Activated CD8-positive, alpha-beta memory T cell treated with anti-CD3 and anti-CD28 coated beads, Interleukin-2, amount 50 U/mL, for 24 hours (primary cell): ENCODE measurements around the gene NUP133.
"Not testable (repeated sequence)": the region's sequence is repeated elsewhere in the genome, so short reads cannot be mapped to it uniquely, and the experiment has no call there.

Experiments
- DNase-seq: peaks from one replicate; pipeline ENCODE4 v3.0.0-alpha.2; 2020; ENCODE audit errors: extremely low read depth

NUP133 gene

DNA sequence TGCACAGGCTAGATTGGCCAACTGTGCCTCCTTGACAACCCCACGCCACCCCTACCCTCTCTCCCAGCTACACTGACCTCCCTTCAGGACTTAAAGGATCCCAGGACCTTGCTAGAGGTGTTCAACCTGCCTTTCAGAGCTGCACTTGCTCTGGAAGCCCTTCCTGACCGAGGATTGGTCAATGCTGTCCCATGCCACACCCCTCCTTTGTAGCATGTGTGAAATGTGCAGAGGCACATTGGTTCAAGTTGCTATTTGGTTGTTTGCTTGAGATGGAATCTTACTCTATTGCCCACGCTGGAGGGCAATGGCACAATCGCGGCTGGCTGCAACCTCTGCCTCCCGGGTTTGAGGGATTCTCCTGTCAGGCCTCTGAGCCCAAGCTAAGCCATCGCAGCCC is 96.1 kb downstream of the NUP133 start:
- no peak for DNase-seq

DNA sequence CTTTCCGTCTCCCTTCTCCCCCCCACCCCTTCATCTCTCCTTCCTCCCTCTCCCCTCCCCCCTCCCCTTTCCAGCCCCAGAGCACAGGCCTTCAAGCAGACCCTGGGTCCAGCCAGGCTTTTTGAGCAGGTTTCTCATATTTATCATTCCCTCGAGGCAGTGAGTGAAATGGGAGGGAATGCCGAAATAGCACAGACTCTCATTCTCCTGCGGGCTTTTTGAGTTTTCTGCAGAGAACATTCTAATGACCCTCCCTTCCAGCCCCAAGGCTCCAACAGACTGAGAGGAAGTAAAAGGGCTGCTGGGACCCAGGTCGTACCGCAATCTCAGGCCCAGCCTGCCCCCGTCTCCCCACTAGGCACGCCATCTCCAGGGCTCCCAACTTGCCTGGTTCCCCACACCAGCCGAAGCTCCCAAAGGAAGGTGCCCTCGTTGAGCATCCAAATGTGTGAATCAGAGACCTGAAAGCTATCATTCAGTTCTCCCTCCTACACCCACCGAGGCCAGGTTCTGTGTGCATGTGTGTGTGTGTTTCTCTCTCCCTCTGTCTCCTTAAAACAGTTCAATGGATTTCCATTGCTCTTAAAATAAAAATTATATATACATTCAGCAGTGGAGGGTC is 96.6 kb downstream of the NUP133 start:
- no peak for DNase-seq

DNA sequence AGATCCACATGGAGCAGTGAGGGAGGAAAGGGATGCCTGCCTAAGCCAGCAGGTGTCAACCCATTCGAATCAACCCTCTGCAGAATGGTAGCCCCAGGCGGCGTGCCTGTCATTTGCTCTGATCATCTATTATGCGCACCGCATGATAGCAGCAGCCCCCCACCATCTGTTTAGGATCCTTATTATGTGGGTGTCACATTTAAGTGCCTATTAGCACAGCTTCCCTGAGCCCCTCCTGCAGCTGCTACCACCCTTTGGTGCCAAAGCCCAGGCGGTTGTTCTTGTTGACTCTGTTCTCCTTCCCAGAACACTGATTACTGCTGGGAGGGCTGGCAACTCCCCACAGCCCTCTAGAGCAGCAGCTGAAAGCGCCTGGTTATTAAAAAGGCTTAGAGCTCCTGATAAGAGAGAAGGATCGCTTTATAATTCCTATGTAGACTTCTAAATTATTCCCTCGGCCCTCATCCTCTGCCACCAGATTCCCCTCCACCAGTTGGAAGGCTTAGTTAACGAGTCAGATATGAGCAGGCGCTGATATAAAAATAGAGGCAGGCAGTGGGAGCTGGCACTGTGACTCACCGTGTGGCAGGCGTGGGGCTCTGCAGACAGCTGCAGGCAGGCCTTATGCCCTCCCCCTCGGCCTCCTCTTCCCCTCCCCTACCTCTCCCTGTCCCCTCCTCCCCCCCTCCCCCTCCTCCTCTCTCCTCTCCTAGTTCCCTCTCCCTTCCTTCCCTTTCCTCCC is 97.3 kb downstream of the NUP133 start:
- no peak for DNase-seq

DNA sequence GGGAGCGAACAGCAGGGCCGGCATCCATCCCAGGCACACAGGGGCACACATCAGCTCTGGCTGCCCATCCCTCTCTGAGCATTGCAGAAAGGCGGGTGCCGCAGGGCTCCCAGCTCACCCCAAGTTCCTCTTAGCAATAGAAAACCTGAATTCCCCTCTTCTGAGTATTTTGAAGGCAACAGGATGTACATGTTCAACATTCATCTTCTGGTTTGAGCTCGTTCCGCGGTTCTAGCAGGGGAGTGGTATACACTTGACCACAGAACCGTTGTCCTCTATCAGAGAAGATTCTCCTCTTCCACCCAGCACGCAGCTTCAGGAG is 97.8 kb downstream of the NUP133 start:
- no peak for DNase-seq

DNA sequence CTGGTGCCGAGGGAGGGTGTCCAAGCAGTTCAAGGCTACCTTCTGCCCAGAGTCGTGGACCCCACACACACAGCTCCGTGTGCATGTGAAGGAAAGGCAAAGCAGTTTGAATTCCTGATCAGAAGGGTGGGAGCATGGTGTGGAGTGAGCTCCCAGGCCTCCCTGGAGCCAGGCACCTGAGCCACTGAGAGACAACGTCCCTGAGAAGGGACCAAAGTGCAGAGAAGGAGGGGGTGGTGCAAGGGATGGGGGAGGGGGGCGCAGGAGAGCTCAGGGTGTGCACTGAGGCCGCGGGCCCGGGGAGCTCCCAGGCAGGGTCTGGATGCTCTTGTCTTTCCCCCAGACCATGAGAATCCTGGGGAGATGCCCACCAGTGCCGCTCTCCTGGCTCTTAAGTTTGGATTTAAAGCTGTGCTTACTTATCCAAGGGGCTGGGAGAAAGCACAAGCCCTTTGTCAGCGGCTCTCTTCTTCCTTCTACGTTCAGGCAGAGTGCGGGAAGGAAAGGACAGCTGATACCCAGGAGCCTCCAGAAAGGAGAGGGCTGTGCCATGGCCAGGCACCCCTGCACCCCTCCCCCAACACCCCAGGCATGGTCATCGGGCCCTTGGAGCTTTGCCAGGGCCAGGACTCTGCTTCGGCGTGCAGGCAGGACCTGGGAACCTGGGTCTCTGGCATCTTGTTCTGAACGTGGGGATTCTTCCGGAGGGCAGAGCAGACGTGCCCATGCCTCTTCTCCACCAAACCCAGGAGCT is 98.3 kb downstream of the NUP133 start:
- DNase-seq, result no peak

DNA sequence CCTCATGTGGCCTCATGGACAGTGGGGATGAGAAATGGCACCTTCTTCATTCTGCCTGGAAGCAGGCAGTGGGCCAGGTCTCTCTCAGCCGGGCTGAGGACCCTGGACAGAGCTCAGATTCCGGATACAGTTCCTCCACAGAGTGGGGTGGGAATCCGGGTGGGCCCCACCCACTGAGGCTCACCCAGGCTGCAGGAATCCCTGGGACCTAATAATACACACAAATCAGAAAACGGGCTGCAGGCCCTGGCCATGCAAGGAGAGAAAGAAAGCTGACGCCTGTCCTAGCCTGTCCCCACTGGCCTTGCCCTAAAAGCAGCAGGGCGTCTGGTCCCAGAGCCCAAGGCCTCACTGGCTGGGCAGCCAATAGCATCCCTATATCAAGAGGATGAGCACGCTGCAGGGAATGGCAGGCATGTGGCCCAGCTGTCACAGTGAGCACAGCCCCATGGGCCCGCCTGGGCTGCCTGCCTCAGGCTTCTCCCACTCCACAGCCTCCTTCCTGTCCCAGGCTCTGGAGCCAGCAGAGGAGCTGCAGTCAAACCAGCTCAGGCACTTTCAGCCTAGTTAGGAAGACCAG is 99.6 kb downstream of the NUP133 start:
- no peak for DNase-seq

DNA sequence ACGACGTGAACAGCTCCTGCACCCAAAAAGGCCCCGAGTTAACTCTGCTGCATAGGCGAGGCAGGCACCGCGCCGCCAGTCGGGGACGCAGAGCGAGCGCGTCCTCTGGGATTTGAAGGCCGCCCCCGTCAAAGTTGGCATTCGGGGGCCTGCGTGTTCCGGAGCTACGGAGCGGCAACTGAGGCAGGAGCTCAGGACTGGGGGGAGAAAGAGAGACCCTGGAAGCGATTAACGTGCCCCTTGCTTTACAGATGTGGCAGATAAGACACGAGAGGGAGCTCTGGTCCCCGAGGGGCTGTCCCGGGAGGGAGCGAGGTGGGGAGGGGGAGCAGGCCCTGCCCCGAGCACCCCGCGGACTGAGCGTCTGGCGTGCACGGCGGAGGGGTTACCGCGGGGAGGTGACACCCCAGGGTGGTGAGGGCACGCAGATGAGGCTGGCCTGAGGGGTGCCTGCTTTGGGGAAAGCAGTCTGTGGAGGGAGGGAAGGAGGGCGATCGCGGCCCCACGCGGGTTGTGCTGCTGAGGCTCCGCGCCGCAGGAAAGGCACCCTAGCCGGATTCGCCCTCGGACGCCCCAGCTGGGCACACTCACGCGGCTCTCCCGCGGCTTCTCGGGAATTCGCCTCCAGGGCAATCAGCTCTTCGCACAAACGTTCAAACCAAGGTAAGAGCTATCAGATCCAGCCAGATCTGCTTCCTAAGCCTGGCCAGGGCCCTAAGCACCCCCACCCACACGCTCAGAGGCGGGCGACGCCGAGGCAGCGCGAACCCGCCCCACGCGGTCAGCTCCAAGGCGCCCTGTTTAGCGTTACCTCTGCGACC is 100.7 kb downstream of the NUP133 start:
- no peak for DNase-seq

- DNase-seq, result no peak
These were observed 101.3 kb downstream of the NUP133 start for GRCh38 chr1:229406798-229407197.

GRCh38 chr1:229403573-229403972 is 104.6 kb downstream of the NUP133 start:
- no peak for DNase-seq

DNA sequence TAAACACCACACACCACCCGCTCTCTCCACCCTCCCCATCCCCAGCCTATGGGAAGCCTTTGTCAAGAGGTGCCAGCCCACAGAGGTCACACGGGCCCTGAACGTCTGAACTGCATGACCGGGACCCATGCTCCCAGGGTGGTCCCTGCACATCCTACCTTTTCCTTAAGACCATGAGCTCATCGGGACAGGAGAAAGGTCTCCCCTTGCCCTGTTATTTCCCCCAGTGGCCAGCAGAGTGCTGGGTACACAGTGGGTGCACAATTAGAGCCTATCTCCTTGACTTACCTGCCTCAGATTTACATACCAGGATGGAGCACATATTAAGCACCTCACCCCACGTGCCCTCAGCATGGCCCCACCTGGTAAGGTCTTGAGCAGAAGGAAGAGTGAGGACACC is 105.1 kb downstream of the NUP133 start:
- DNase-seq, result no peak

- not testable (repeated sequence) for DNase-seq
These were observed 105.8 kb downstream of the NUP133 start for GRCh38 chr1:229402329-229402728.

GRCh38 chr1:229397762-229398161 is 110.4 kb downstream of the NUP133 start:
- no peak for DNase-seq

DNA sequence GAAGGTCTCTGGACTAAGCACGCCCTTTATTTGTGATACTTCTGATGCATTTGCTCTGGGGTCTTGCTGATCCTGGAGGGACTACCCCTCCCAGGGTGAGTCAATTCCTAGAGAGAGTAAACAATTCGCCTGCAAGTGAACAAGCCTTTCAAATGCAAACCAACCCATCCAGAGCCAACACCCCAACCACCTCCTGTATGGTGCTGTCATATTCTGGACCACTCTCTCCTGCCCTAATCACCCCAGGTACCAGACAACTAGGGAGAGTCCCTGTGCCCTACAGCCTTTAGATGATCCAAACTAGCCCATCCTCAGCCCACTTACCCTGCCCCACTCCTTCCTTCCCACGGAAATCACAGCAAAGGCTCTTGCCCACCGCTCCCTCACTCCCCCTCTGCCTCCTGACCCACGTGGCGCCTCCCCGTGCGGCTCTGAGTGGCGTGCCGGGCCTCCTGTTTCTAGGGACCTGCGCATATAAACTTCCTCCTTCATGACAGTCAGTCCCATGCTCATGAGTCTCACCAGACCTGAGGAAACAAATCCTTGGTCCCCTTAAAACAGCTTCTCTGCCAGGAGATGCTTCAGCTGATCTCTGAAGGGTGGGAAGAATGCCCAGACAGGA is 111.4 kb downstream of the NUP133 start:
- DNase-seq, result no peak

DNA sequence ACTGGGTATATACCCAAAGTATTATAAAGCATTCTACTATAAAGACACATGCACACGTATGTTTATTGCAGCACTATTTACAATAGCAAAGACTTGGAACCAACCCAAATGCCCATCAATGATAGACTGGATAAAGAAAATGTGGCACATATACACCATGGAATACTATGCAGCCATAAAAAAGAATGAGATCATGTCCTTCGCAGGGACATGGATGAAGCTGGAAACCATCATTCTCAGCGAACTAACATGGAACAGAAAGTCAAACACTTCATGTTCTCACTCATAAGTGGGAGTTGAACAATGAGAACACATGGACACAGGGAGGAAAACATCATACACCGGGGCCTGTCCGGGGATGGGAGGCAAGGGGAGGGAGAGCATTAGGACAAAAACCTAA is 113.6 kb downstream of the NUP133 start:
- DNase-seq, result not testable (repeated sequence)

DNA sequence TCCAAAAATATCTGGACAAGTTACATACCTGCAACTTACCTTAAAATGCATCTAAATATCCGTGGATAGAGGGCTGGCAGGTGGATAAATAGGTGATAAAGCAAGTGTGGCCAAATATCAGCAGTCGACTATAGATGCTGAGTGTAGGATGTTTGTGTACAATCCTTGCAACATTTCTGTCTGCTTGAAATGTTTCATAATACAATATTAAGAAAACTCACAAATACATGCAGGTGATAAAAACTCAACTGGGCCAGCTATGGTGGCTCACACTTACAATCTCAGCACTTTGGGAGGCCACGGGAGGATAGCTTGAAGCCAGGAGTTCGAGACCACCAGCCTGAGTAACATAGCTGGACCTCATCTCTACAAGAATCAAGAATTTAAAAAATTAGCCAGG is 115.2 kb downstream of the NUP133 start:
- no peak for DNase-seq
